Stomach (tissue), 9 donors: ENCODE measurements around the gene HOXC4. TPM values are rescaled to one million over a fixed set of nuclear protein-coding genes. Genes with fewer than 3 reads are reported as not detected.

Experiments used
- DNase-seq, 2 donors: peaks; one replicate each; pipeline versions ENCODE4 v3.0.0 to v3.0.0-alpha.2; 2013 to 2019
- H3K27ac ChIP-seq, 5 donors: fragments of 200-600 bp in 4 of 5; sonication (generic) in 4 of 5; one replicate each; pipeline ENCODE4 v1.5.1; 2013 to 2019; ENCODE audit warnings: mild to moderate bottlenecking in 1 of 5, moderate library complexity in 1 of 5
- H3K27me3 ChIP-seq, 3 donors: fragments of 200-600 bp; sonication (generic); one replicate each; pipeline ENCODE4 v1.5.1; 2017 to 2019; ENCODE audit warnings: mixed run types in 1 of 3
- H3K36me3 ChIP-seq, 4 donors: fragments of 200-600 bp; sonication (generic); 1 replicate in 3 of 4; 2 replicates in 1 of 4; pipeline ENCODE4 v1.5.1; 2016 to 2019
- H3K4me1 ChIP-seq, 4 donors: fragments of 200-600 bp; sonication (generic); one replicate each; pipeline ENCODE4 v1.5.1; 2016 to 2019
- H3K4me3 ChIP-seq, 4 donors: fragments of 200-600 bp; sonication (generic) in 3 of 4; one replicate each; pipeline ENCODE4 v1.5.1; 2016 to 2019; ENCODE audit warnings: mild to moderate bottlenecking in 1 of 4
- H3K9me3 ChIP-seq, 4 donors: fragments of 200-600 bp; sonication (generic); one replicate each; pipeline ENCODE4 v1.5.1; 2016 to 2019
- CTCF ChIP-seq, 7 experiments: fragments of 450-650 bp in 4 of 7; fragments of 200-600 bp in 3 of 7; sonication (generic) in 3 of 7; IDR thresholded peaks; one replicate each; pipeline ENCODE4 v1.5.1; 2016 to 2019; ENCODE audit warnings: antibody characterized with exemption in 7 of 7, control low read depth in 2 of 7, mild to moderate bottlenecking in 1 of 7
- EP300 ChIP-seq: sonication (generic); formaldehyde crosslinking; IDR thresholded peaks from one replicate; pipeline ENCODE4 v1.6.1; 2017; ENCODE audit warnings: antibody characterized with exemption
- POLR2A ChIP-seq, 4 donors: fragments of 450-650 bp; IDR thresholded peaks; one replicate each; pipeline ENCODE4 v1.6.1; 2016; ENCODE audit warnings: antibody characterized with exemption in 4 of 4, control low read depth in 2 of 4, mild to moderate bottlenecking in 1 of 4, moderate library complexity in 1 of 4
- POLR2AphosphoS5 ChIP-seq, 3 donors: sonication (generic); formaldehyde crosslinking; IDR thresholded peaks; one replicate each; pipeline ENCODE4 v1.6.1; 2016; ENCODE audit warnings: antibody characterized with exemption in 3 of 3
- WGBS, 5 donors: extraction: QIAGEN DNeasy Blood & Tissue Kit in 3 of 5; methylation state at CpG; one replicate each; pipeline versions ENCODE4 v1.1.5 to v1.1.7; 2013 to 2018; 5-methylcytosine and 5-hydroxymethylcytosine counted together
- intact Hi-C: fragments of 100-400 bp; cut with DNase I; formaldehyde crosslinking; loops from one replicate; pipeline ENCODE4 v1.15.1; 2023; ENCODE audit warnings: low total_unique reads
- polyA plus RNA-seq, 3 donors: library from polyadenylated mRNA; stranded (reverse); fragments of 200-250 nt; gene quantifications; one replicate each; pipeline ENCODE4 v1.2.3, GENCODE V29; 2013
- total RNA-seq, 5 donors: library from RNA; depleted of rRNA; stranded (reverse); fragments of >200 nt; gene quantifications; one replicate each; pipeline versions ENCODE4 v1.1.0 to v1.2.3, GENCODE V29; 2014 to 2016
- donor health status: healthy with polysubstance abuse.
- donor health status: Bipolar disorder and iron deficiency.
- donor health status: healthy.

HOXC4 gene
- total and polyA plus RNA-seq, 8 donors, result 0.92 to 3.7 (median 2.6) TPM; not detected in 3

GRCh38 chr12:54066408-54066807 lies 12.8 kb downstream of the HOXC4 start:
- H3K36me3 ChIP-seq, result no peaks in the 10 kb centered on the region
- TF ChIP-seq POLR2A (IDR thresholded peaks at IDR 0.05), result no peak
- no peak for TF ChIP-seq CTCF (IDR thresholded peaks at IDR 0.05)
- no peak for TF ChIP-seq EP300
- H3K9me3 ChIP-seq, result no peaks in the 10 kb centered on the region
- no peak overlapping the region for H3K27ac ChIP-seq
- 77 to 97% (median 90%) methylated on average over 1 of the region's 1 CpG for WGBS, 5 donors
- intact Hi-C loops, result no loop called here
- no peak for DNase-seq
- no peak overlapping the region for H3K4me3 ChIP-seq
- peaks cover 0 to 24% (median 0%) of the 10 kb centered on the region in 3 donors for H3K27me3 ChIP-seq
- H3K4me1 ChIP-seq, result peaks cover 0 to 12% (median 6%) of the 10 kb centered on the region in 4 donors

GRCh38 chr12:54068418-54069070 lies 14.9 kb downstream of the HOXC4 start:
- no peaks in the 10 kb centered on the region for H3K9me3 ChIP-seq
- WGBS, 5 donors, result 85 to 91% (median 86%) methylated on average over 4 of the region's 4 CpGs

GRCh38 chr12:54071942-54072341 lies 18.3 kb downstream of the HOXC4 start:
- intact Hi-C loops, result no loop called here
- DNase-seq, result no peak
- WGBS, 5 donors, result 50 to 89% (median 57%) methylated on average over 1 of the region's 1 CpG
- peaks cover 0 to 22% (median 7%) of the 10 kb centered on the region in 4 donors for H3K4me1 ChIP-seq
- TF ChIP-seq CTCF (IDR thresholded peaks at IDR 0.05) (no peak), POLR2AphosphoS5 (IDR thresholded peaks at IDR 0.05) (no peak), EP300 (no peak), POLR2A (IDR thresholded peaks at IDR 0.05) (no peak)
- H3K36me3 ChIP-seq, result no peaks in the 10 kb centered on the region
- H3K27me3 ChIP-seq, result no peaks in the 10 kb centered on the region
- H3K27ac ChIP-seq, result no peak overlapping the region
- no peaks in the 10 kb centered on the region for H3K9me3 ChIP-seq
- no peak overlapping the region for H3K4me3 ChIP-seq

More at GRCh38 chr12:54068418-54069070, 14.9 kb downstream of the HOXC4 start:
- Histone ChIP-seq H3K4me1 (peaks cover 0 to 12% (median 6%) of the 10 kb centered on the region in 4 donors), H3K36me3 (no peaks in the 10 kb centered on the region), H3K27me3 (peaks cover 0 to 7% (median 0%) of the 10 kb centered on the region in 3 donors), H3K27ac (no peak overlapping the region), H3K4me3 (no peak overlapping the region)
- DNase-seq, result no peak
- intact Hi-C loops, result no loop called here
- TF ChIP-seq POLR2AphosphoS5 (IDR thresholded peaks at IDR 0.05) (no peak), POLR2A (IDR thresholded peaks at IDR 0.05) (no peak), EP300 (no peak), CTCF (IDR thresholded peaks at IDR 0.05) (no peak)

GRCh38 chr12:54074308-54074707 lies 20.7 kb downstream of the HOXC4 start:
- WGBS, 5 donors, result 76 to 86% (median 80%) methylated on average over 6 of the region's 6 CpGs
- no peaks in the 10 kb centered on the region for H3K36me3 ChIP-seq
- H3K9me3 ChIP-seq, result no peaks in the 10 kb centered on the region
- H3K4me1 ChIP-seq, result peaks cover 0 to 14% (median 5%) of the 10 kb centered on the region in 4 donors
- TF ChIP-seq CTCF (IDR thresholded peaks at IDR 0.05) (no peak), EP300 (no peak), POLR2A (IDR thresholded peaks at IDR 0.05) (no peak), POLR2AphosphoS5 (IDR thresholded peaks at IDR 0.05) (no peak)
- intact Hi-C loops, result no loop called here
- DNase-seq, result no peak
- H3K4me3 ChIP-seq, result no peak overlapping the region
- H3K27ac ChIP-seq, result no peak overlapping the region
- H3K27me3 ChIP-seq, result no peaks in the 10 kb centered on the region
